GM18870 (cell line): ENCODE measurements around the gene TCAIM.

Experiments used
- ATAC-seq: cut with Tn5 transposase; IDR thresholded peaks from one replicate; pipeline ENCODE4 v1.9.1; 2021; ENCODE audit warnings: moderate library complexity; ENCODE audit not compliant: unreplicated experiment

The TCAIM gene

DNA sequence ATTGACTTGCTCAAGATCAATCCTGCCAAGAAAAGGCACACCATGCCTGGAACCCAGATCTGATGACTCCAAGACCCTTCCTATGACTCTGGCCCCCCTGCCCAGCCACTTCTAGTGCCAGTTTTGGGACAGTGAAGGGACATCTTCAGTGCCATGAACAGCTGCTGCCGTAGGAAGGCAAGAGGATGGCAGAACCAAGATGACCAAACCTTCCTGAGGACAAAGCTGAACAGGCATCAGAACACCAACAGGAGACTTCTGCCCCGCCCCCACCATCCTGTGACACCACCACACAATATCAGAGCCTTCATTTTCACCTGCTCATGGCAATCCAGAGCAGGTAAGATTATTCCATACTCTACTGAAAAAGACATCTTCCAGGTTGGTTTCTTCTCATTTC lies 105.9 kb downstream of the TCAIM start:
- ATAC-seq, result no peak

DNA sequence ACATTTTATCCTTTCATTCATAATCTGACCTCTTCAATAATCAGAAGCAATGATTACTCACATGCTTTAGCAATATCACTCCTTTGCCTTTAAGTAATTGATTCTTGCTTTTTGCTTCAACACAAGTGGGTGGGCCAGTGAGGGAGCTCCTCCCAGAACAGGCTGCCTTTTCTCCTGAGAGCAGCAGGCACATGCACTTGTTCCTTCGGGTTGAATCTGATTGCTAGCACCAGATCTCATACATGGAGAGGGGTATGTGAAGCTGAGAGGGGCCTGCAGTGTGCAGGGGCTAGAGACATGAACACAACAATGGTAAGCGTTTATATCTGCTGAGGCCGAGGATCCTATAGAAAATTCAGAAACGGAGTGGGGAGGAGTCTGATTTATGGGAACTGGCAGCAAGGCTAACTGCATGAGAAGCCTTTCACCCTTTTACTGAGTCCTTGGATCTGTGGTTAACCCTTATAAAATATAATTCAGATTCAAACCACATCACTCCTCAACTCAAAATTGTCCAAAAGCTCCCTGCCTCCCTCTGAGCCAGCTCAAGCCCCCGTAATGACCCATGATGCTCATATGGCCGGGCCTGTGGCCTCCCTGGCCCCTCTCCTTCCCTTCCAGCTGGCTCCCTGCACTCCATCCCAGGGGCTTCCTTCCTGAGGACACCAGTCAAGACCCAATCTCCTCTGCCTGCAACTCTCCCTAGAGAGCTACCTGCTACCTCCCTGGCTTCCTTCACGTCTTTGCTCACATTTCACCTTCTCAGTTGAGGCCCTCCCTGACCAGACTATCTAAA lies 106.5 kb downstream of the TCAIM start:
- ATAC-seq, result no peak

DNA sequence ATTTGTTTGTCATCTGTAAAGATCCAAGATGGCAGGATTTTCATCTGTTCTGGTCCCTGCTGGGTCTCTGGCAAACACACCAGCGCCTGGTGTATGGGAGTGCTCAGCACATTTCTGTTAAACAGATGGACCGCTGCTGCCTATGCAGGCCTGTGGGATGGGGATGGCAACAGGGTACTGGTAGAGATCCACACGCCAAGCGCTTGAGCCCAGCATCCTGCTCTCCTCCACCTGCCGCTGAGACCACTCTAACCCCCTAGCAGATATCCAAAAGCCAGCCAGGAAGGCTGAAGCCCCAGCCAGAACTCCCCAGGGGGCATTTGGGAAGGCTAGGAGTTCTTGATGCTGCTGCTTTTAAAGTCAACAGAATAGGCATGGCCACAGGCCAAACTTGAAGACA lies 107.2 kb downstream of the TCAIM start:
- ATAC-seq, result no peak

DNA sequence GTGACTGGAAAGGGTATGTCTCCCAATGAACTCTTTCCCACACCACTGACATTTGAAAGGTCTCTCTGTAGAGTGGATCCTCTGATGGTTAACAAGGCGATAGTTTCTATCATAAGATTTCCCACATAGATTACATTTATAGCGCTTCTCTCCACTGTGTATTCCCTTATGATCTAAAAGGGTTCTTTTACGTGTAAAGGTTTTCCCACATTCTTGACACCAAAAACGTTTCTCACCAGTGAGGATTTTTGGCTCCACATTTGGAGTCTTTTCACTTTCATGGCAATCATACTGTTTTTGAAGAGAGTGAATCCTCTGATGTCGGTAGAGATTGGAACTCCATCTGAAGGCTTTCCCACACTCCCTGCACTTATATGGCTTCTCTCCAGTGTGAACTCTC lies 108.4 kb downstream of the TCAIM start:
- no peak for ATAC-seq

DNA sequence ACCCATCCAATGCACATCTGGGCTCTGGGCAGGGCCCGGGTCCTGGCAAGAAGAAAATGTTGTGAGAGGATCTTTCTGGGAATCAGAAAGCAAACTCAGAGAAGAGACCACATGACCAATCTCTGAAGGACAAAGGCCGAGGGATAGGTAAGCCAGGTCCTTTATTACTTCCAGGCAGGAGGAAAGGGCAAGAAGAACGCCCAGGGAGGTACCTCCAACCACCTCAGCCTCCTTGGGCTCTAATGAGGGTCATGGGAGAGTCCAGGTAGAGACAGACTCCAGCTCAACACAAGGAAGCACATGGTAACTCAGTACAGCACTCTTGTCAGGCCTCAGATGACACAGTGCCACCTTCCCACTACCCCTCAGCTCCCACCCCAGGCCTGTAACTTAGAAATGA lies 112.9 kb downstream of the TCAIM start:
- ATAC-seq, result no peak

DNA sequence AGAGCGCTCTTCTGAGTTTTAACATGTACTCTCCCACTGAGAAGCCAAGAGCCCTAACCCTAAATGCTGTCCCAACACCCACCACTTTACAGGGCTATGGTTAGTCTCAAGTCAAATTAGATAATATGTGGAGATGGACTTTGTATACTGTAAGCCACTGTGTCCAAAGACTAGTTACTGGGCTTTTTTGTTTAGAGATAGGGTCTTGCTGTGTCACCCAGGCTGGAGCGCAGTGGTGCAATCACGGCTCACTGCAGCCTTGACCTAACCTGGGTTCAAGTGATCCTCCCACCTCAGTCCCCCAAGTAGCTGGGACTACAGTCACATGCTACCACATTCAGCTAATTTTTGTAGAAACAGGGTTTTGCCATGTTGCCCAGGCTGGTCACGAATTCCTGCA lies 115.7 kb downstream of the TCAIM start:
- no peak for ATAC-seq

DNA sequence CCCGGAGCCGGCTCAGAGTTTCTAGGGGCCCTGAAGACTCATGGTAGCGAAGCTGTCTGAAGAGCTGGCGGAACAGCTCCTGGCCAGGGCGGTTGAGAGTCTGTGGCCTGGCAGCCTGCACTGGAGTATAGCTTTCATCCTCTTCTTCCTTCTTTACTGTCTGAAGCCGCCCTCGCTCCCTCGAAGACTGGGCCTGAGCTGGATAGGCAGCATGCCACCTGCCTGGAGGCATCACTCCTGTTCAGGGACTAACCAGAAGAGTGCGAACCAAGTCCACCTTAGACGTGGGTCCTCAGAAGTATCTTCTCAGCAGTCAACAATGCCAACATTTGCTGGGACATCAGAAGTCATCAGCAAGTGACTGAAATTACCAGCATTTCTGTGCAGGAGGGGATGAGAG lies 116.8 kb downstream of the TCAIM start:
- no peak for ATAC-seq
